ENCODE data around the gene CEACAM18.

Gene CEACAM18

DNA sequence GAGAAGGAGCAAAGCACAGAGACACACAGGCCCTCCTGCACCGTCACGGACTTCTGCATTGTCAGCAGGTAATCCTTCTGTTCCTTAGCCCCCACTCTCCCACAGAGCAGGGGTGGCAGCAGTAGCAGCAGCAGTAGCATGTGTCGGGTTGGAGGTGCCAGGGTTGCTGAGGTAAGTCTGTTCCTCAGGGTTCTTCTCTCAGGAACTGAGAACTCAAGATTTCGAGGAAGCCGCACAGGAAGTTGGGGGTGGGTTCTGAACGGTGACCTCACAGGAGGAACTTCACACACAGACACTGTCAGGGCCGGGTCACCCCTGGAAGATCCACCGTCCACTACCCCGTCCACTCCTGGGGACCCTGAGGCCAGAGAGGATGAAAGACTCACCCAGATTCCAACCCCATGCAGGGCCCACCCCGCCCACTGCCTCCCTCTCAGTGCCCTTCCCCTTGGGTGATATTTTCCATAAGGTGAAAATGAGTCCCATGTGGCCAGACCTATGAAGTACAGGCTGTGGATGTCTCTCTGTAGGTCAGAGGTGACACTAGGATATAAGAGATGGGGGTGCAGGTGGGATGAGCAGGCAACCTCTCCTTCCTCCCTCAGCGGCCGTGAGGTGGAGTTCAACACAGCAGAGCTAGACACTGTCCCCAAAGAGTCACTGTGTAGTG, 23.4 kb downstream of the CEACAM18 start, which contains the start of gene SIGLEC12:
TSS of gene SIGLEC12 (minus strand) at position 207 of the 670 bp plus-strand sequence. CDS start at position 140, 67 bp downstream.
- TF ChIP-seq ZFX (IDR thresholded peaks at IDR 0.05; ENCODE audit: borderline replicate concordance) (no peak), CTCF (IDR thresholded peaks at IDR 0.05) (no peak)
- H3K27ac ChIP-seq, result no peak within 1 kb of the TSS

DNA sequence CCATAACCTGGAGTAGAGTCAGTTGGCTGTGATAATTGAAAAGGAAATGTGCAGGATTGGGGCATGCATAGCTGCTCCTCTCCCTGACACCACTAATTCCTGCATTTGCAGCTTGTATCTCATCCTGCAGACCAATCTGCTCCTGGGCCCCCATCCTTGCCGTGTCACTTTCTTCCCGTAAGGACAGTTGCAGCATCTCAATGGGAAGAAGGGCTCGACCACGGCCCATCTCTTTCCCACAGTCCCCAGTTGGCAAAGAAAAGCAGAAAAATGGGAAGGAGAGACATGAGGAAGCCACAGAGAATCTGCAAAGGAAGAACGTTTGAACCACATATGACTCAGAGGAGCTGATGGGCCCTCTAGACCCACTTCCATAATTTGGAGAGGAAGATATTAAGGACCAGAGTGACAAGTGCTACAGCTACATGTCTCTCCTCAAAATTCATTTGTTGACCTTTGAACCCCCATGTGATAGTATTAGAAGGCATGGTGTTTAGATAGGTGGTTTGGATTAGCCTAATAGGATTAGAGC, 25.0 kb downstream of the CEACAM18 start:
- no peak overlapping the region for H3K27ac ChIP-seq
- TF ChIP-seq CTCF (IDR thresholded peaks at IDR 0.05) (no peak), ZFX (IDR thresholded peaks at IDR 0.05; ENCODE audit: borderline replicate concordance) (no peak)

GRCh38 chr19:51503896-51504295, 25.6 kb downstream of the CEACAM18 start:
- no peak overlapping the region for H3K27ac ChIP-seq
- no peak for TF ChIP-seq ZFX (IDR thresholded peaks at IDR 0.05; ENCODE audit: borderline replicate concordance)
- TF ChIP-seq CTCF (IDR thresholded peaks at IDR 0.05), result no peak

DNA sequence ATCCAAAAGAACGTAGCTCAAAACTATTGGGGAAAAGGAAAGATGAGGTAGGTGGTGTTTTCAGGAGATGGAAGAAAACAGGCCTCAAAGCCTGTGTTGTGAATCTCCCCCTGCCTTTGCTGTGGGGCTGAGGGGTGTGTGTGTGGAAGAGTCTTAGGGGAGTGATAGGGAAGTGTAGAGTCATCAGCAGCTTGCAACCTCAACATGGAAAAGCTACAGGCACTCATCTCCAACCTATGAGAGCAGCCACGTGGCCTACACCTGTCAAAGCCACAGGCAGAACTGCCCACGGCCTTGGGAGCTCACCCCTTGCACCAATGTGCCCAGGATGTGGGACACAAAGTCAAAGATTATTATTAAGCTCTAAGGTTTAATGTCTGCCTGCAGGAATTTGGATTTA, 27.6 kb downstream of the CEACAM18 start:
- no peak overlapping the region for H3K27ac ChIP-seq
- TF ChIP-seq ZFX (IDR thresholded peaks at IDR 0.05; ENCODE audit: borderline replicate concordance), result no peak
- TF ChIP-seq CTCF (IDR thresholded peaks at IDR 0.05), result no peak

- H3K27ac ChIP-seq, result no peak overlapping the region
- no peak for TF ChIP-seq CTCF (IDR thresholded peaks at IDR 0.05)
- no peak for TF ChIP-seq ZFX (IDR thresholded peaks at IDR 0.05; ENCODE audit: borderline replicate concordance)
Measured at GRCh38 chr19:51507192-51507591, 28.9 kb downstream of the CEACAM18 start.

GRCh38 chr19:51507640-51508058, 29.3 kb downstream of the CEACAM18 start:
- TF ChIP-seq CTCF (IDR thresholded peaks at IDR 0.05) (no peak), ZFX (IDR thresholded peaks at IDR 0.05; ENCODE audit: borderline replicate concordance) (no peak)
- no peak overlapping the region for H3K27ac ChIP-seq

GRCh38 chr19:51508059-51508733, 29.9 kb downstream of the CEACAM18 start:
- no peak overlapping the region for H3K27ac ChIP-seq
- TF ChIP-seq ZFX (IDR thresholded peaks at IDR 0.05; ENCODE audit: borderline replicate concordance), result no peak

Measured in 22Rv1 (cell line).